ENCODE data around the gene DDX27. TPM values are rescaled to one million over a fixed set of nuclear protein-coding genes. Genes with fewer than 3 reads are reported as not detected.
A peak's percentile ranks its signal among the peaks of the same experiment; 100 is the strongest.

DDX27 gene
- total and polyA plus RNA-seq, 2 of the 13 experiments (the other 11 are each of a cell fraction or from before 2014, with no cell fraction given): 42.6 to 72.8 TPM

DNA sequence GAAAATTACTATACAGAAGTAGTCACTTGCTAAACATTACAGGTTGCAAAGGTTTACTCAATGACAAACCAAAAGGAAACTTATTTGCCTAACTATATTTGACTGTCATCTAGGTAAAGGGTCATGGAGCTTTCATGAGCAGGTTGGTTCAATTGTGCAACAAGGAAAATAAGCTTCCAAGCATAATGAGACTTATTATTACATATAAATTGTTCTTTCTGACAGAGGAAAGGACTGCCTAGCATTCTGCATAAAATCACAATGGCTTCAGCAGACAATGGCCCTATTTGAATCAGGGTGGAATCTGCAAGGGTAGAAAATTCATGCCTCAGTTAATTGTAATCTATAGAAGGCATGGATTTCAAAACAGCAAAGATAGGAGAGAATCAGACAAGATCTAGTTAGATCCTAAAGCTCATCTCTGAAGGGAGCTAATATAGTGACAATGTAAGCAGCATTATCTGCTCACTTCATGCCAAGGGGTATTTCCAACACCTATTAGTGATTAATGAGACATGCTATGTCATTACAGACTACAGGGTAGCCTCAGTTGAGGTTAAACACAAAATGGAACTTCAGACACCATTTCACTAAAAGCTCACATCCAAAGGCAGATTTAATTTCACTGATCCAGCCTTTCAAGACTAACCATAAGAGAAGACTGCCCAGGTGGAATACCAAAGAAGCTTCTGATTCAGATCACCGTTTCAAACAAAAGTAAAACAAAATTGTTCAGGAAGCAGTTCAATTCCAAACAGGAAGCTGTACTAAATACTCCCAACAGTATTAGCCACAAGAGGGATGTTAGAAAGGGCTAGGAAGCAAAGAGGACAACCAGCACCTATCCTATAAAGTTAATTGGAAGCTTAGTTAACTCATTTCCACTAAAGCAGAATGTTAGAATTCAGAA is 39.6 kb upstream of the DDX27 start (continued):
- TF ChIP-seq, protein P1, sequence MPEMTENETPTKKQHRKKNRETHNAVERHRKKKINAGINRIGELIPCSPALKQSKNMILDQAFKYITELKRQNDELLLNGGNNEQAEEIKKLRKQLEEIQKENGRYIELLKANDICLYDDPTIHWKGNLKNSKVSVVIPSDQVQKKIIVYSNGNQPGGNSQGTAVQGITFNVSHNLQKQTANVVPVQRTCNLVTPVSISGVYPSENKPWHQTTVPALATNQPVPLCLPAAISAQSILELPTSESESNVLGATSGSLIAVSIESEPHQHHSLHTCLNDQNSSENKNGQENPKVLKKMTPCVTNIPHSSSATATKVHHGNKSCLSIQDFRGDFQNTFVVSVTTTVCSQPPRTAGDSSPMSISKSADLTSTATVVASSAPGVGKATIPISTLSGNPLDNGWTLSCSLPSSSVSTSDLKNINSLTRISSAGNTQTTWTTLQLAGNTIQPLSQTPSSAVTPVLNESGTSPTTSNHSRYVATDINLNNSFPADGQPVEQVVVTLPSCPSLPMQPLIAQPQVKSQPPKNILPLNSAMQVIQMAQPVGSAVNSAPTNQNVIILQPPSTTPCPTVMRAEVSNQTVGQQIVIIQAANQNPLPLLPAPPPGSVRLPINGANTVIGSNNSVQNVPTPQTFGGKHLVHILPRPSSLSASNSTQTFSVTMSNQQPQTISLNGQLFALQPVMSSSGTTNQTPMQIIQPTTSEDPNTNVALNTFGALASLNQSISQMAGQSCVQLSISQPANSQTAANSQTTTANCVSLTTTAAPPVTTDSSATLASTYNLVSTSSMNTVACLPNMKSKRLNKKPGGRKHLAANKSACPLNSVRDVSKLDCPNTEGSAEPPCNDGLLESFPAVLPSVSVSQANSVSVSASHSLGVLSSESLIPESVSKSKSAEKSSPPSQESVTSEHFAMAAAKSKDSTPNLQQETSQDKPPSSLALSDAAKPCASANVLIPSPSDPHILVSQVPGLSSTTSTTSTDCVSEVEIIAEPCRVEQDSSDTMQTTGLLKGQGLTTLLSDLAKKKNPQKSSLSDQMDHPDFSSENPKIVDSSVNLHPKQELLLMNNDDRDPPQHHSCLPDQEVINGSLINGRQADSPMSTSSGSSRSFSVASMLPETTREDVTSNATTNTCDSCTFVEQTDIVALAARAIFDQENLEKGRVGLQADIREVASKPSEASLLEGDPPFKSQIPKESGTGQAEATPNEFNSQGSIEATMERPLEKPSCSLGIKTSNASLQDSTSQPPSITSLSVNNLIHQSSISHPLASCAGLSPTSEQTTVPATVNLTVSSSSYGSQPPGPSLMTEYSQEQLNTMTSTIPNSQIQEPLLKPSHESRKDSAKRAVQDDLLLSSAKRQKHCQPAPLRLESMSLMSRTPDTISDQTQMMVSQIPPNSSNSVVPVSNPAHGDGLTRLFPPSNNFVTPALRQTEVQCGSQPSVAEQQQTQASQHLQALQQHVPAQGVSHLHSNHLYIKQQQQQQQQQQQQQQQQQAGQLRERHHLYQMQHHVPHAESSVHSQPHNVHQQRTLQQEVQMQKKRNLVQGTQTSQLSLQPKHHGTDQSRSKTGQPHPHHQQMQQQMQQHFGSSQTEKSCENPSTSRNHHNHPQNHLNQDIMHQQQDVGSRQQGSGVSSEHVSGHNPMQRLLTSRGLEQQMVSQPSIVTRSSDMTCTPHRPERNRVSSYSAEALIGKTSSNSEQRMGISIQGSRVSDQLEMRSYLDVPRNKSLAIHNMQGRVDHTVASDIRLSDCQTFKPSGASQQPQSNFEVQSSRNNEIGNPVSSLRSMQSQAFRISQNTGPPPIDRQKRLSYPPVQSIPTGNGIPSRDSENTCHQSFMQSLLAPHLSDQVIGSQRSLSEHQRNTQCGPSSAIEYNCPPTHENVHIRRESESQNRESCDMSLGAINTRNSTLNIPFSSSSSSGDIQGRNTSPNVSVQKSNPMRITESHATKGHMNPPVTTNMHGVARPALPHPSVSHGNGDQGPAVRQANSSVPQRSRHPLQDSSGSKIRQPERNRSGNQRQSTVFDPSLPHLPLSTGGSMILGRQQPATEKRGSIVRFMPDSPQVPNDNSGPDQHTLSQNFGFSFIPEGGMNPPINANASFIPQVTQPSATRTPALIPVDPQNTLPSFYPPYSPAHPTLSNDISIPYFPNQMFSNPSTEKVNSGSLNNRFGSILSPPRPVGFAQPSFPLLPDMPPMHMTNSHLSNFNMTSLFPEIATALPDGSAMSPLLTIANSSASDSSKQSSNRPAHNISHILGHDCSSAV (CRISPR knock-in tag; IDR thresholded peaks at IDR 0.05; ENCODE audit: borderline replicate concordance): no peak
- TF ChIP-seq ZNF256 (CRISPR knock-in tag; conservative IDR thresholded peaks at IDR 0.05): no peak
- no peak for TF ChIP-seq ZSCAN5A (CRISPR knock-in tag; IDR thresholded peaks at IDR 0.05; ENCODE audit: borderline replicate concordance)
- TF ChIP-seq HDAC2 (CRISPR knock-in tag; IDR thresholded peaks at IDR 0.05): peak; percentile 64; the same call in 1 of the 2 replicates
- no peak for TF ChIP-seq CHD4 (IDR thresholded peaks at IDR 0.05; ENCODE audit: borderline replicate concordance, low read length)
- TF ChIP-seq TBP (CRISPR knock-in tag; IDR thresholded peaks at IDR 0.05): no peak
- peak; percentile 68; the same call in 1 of the 2 replicates for TF ChIP-seq MIXL1 (CRISPR knock-in tag; IDR thresholded peaks at IDR 0.05)
- TF ChIP-seq NFIC (IDR thresholded peaks at IDR 0.05; ENCODE audit: low read length): peak; percentile 56; the same call in 1 of the 2 replicates
- peak in 1 of 2 experiments; percentile 83; a peak in 1 of 4 replicates for TF ChIP-seq KLF16 (CRISPR knock-in tag; IDR thresholded peaks at IDR 0.05)
- TF ChIP-seq RCOR2 (CRISPR knock-in tag; IDR thresholded peaks at IDR 0.05): no peak
- no peak for TF ChIP-seq ZNF180 (CRISPR knock-in tag; IDR thresholded peaks at IDR 0.05; ENCODE audit: borderline replicate concordance, low read depth)
- TF ChIP-seq RFX3 (CRISPR knock-in tag; IDR thresholded peaks at IDR 0.05): no peak
- no peak for TF ChIP-seq NBN (conservative IDR thresholded peaks at IDR 0.05)
- no peak for TF ChIP-seq ZNF530 (CRISPR knock-in tag; IDR thresholded peaks at IDR 0.05; ENCODE audit: low read depth)
- no peak for TF ChIP-seq ZFP36L1 (CRISPR knock-in tag; IDR thresholded peaks at IDR 0.05)
- TF ChIP-seq ZNF850 (CRISPR knock-in tag; conservative IDR thresholded peaks at IDR 0.05): no peak
- no peak for TF ChIP-seq TRIM24 (CRISPR knock-in tag; IDR thresholded peaks at IDR 0.05)
- TF ChIP-seq STAT5B (CRISPR knock-in tag; IDR thresholded peaks at IDR 0.05): no peak
- no peak for TF ChIP-seq NFE2L1 (CRISPR knock-in tag; IDR thresholded peaks at IDR 0.05; ENCODE audit: borderline replicate concordance)
